H1 (cell line): ENCODE results near the gene ZGLP1. TPM values are rescaled to one million over a fixed set of nuclear protein-coding genes. Genes with fewer than 3 reads are reported as not detected.
A peak's percentile ranks its signal among the peaks of the same experiment; 100 is the strongest.

ENCODE experiments used
- ASH2L ChIP-seq: fragments of 200-600, 300-600 bp; sonication (generic); IDR thresholded peaks from one replicate; pipeline ENCODE4 v1.7.1; 2017; ENCODE audit warnings: low read length
- EGR1 ChIP-seq: IDR thresholded peaks from 2 replicates; pipeline ENCODE4 v1.6.1; 2011; ENCODE audit warnings: low read depth, low read length, borderline replicate concordance
- RFX5 ChIP-seq: IDR thresholded peaks from 2 replicates; pipeline ENCODE4 v1.6.1; 2011; ENCODE audit warnings: low read depth, low read length, improper control_type of control experiment, borderline replicate concordance
- SP1 ChIP-seq: IDR thresholded peaks from 2 replicates; pipeline ENCODE4 v1.6.1; 2011; ENCODE audit warnings: low read depth, low read length
- TCF12 ChIP-seq: IDR thresholded peaks from 2 replicates; pipeline ENCODE4 v1.6.1; 2011; ENCODE audit warnings: low read depth, mild to moderate bottlenecking, low read length
- polyA plus RNA-seq, 7 experiments: library from polyadenylated mRNA; depleted of rRNA in 3 of 7; stranded (reverse) in 5 of 7; unstranded in 2 of 7; fragments of >200 nt in 5 of 7; fragments of 200-250 nt in 2 of 7; gene quantifications; 1 replicate in 5 of 7; 2 replicates in 1 of 7; 4 replicates in 1 of 7; pipeline versions ENCODE4 v1.2.1 to v1.2.3, GENCODE V29; 2011 to 2013; ENCODE audit warnings: missing spikeins in 2 of 7, mixed read lengths in 2 of 7
- total RNA-seq: library from RNA; stranded (reverse); fragmentation: NEBNext Ultra II Directional; extraction: Animal tissue kit (Norgen Biotek cat#: 25700); gene quantifications from 2 replicates; pipeline ENCODE4 v1.2.1, GENCODE V29; 2021
- TF ChIP-seq, protein P1 (sequence below): fragments of 300-600 bp; sonication (generic); IDR thresholded peaks from 2 replicates; pipeline ENCODE4 v1.7.1; 2012; ENCODE audit warnings: low read length, moderate library complexity, mild to moderate bottlenecking, inconsistent platforms; ENCODE audit not compliant: insufficient replicate concordance
- TF ChIP-seq, protein P2 (sequence below): IDR thresholded peaks from 2 replicates; pipeline ENCODE4 v1.6.1; 2012; ENCODE audit warnings: inconsistent platforms
- TF ChIP-seq, protein P3 (sequence below): IDR thresholded peaks from 2 replicates; pipeline ENCODE4 v1.6.1; 2012; ENCODE audit warnings: inconsistent platforms

ZGLP1 gene
- total and polyA plus RNA-seq, 2 of the 8 experiments (the other 6 are each of a cell fraction or from before 2014, with no cell fraction given) = 4.2 to 5.1 TPM

DNA sequence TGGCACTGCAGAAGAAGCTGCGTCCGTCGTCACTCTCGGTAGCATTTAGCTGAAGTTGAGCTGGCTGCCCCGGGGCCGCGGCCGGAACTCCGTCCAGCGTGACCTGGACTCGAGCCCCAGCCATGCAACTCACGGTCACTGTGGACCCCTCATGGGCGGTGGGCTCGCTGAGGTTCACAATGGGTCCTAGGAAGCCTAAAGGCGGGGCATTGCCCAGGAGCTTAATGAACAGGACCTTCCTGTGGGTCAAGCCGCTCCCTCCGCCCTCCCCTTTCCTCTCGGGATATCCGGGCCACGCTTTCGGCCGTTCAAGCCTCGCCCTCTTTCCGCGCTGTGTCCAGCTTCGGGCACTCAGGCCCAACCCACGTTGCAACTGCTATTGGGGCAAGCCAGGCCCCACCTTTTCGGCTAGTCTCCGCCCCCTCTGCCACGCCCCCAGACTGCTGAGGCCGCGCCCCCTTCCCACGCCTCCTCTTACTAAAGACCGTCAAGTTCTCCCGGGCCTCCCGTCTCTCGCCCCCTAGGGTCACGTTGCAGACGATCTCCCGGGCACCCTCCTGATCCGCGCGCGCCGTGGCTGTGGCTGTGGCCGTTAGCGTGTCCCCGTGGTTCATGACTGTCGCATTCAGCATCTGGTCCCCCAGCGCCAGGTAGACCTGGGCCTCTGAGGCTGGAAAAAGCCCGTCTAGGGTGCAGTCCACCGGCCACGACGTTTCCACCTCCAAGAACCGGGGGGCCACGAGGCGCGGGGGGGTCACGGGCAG lies 25.2 kb upstream of the ZGLP1 start (continued):
- TF ChIP-seq, protein P1, sequence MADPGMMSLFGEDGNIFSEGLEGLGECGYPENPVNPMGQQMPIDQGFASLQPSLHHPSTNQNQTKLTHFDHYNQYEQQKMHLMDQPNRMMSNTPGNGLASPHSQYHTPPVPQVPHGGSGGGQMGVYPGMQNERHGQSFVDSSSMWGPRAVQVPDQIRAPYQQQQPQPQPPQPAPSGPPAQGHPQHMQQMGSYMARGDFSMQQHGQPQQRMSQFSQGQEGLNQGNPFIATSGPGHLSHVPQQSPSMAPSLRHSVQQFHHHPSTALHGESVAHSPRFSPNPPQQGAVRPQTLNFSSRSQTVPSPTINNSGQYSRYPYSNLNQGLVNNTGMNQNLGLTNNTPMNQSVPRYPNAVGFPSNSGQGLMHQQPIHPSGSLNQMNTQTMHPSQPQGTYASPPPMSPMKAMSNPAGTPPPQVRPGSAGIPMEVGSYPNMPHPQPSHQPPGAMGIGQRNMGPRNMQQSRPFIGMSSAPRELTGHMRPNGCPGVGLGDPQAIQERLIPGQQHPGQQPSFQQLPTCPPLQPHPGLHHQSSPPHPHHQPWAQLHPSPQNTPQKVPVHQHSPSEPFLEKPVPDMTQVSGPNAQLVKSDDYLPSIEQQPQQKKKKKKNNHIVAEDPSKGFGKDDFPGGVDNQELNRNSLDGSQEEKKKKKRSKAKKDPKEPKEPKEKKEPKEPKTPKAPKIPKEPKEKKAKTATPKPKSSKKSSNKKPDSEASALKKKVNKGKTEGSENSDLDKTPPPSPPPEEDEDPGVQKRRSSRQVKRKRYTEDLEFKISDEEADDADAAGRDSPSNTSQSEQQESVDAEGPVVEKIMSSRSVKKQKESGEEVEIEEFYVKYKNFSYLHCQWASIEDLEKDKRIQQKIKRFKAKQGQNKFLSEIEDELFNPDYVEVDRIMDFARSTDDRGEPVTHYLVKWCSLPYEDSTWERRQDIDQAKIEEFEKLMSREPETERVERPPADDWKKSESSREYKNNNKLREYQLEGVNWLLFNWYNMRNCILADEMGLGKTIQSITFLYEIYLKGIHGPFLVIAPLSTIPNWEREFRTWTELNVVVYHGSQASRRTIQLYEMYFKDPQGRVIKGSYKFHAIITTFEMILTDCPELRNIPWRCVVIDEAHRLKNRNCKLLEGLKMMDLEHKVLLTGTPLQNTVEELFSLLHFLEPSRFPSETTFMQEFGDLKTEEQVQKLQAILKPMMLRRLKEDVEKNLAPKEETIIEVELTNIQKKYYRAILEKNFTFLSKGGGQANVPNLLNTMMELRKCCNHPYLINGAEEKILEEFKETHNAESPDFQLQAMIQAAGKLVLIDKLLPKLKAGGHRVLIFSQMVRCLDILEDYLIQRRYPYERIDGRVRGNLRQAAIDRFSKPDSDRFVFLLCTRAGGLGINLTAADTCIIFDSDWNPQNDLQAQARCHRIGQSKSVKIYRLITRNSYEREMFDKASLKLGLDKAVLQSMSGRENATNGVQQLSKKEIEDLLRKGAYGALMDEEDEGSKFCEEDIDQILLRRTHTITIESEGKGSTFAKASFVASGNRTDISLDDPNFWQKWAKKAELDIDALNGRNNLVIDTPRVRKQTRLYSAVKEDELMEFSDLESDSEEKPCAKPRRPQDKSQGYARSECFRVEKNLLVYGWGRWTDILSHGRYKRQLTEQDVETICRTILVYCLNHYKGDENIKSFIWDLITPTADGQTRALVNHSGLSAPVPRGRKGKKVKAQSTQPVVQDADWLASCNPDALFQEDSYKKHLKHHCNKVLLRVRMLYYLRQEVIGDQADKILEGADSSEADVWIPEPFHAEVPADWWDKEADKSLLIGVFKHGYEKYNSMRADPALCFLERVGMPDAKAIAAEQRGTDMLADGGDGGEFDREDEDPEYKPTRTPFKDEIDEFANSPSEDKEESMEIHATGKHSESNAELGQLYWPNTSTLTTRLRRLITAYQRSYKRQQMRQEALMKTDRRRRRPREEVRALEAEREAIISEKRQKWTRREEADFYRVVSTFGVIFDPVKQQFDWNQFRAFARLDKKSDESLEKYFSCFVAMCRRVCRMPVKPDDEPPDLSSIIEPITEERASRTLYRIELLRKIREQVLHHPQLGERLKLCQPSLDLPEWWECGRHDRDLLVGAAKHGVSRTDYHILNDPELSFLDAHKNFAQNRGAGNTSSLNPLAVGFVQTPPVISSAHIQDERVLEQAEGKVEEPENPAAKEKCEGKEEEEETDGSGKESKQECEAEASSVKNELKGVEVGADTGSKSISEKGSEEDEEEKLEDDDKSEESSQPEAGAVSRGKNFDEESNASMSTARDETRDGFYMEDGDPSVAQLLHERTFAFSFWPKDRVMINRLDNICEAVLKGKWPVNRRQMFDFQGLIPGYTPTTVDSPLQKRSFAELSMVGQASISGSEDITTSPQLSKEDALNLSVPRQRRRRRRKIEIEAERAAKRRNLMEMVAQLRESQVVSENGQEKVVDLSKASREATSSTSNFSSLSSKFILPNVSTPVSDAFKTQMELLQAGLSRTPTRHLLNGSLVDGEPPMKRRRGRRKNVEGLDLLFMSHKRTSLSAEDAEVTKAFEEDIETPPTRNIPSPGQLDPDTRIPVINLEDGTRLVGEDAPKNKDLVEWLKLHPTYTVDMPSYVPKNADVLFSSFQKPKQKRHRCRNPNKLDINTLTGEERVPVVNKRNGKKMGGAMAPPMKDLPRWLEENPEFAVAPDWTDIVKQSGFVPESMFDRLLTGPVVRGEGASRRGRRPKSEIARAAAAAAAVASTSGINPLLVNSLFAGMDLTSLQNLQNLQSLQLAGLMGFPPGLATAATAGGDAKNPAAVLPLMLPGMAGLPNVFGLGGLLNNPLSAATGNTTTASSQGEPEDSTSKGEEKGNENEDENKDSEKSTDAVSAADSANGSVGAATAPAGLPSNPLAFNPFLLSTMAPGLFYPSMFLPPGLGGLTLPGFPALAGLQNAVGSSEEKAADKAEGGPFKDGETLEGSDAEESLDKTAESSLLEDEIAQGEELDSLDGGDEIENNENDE = no peak
- TF ChIP-seq ASH2L (no peak), RFX5 (no peak), EGR1 (0 out of 2 replicates have a peak, but pooled peaks have one; percentile 10), TCF12 (no peak), SP1 (peak; percentile 41; the same call in 1 of the 2 replicates)
- TF ChIP-seq, protein P2, sequence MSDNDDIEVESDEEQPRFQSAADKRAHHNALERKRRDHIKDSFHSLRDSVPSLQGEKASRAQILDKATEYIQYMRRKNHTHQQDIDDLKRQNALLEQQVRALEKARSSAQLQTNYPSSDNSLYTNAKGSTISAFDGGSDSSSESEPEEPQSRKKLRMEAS = no peak; the same call in 1 of the 2 replicates
- TF ChIP-seq, protein P3, sequence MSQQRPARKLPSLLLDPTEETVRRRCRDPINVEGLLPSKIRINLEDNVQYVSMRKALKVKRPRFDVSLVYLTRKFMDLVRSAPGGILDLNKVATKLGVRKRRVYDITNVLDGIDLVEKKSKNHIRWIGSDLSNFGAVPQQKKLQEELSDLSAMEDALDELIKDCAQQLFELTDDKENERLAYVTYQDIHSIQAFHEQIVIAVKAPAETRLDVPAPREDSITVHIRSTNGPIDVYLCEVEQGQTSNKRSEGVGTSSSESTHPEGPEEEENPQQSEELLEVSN = no peak
- TF ChIP-seq, all 59 proteins: peak for 6
